HCT116 (cell line): Measurements from ENCODE around the gene TREM2. TPM values are rescaled to one million over a fixed set of nuclear protein-coding genes. Genes with fewer than 3 reads are reported as not detected.

Experiments used
- ATAC-seq: fragments of 200-7000 bp; cut with Tn5 transposase; 2 replicates; pipeline ENCODE4 v1.9.1; 2020; ENCODE audit warnings: mild to moderate bottlenecking, moderate library complexity
- BruUV-seq: library from RNA; stranded (reverse); fragments of 400-500 nt; replicated peaks from 2 replicates; lab custom pipeline; 2021; lab: Mats Ljungman, UMichigan
- CTCF ChIA-PET: fragments of 300-600 bp; sonication (Branson Sonifier 250); formaldehyde crosslinking; loops from one replicate; lab custom pipeline; 2021; ENCODE audit warnings: antibody characterized with exemption; lab: Charles Lee
- POLR2A ChIA-PET: fragments of 300-600, 350-600 bp; sonication (Branson Sonifier 250); formaldehyde crosslinking; loops from one replicate; lab custom pipeline; 2021; ENCODE audit warnings: antibody characterized with exemption; lab: Charles Lee
- RAD21 ChIA-PET, 2 experiments: fragments of 300-600 bp; sonication (Branson Sonifier 250); formaldehyde crosslinking; loops; one replicate each; lab custom pipeline; 2023; ENCODE audit warnings: low total read pairs in 2 of 2; ENCODE audit not compliant: uncharacterized antibody in 2 of 2, unreplicated experiment in 2 of 2, low non-redundant PET in 1 of 2; lab: Charles Lee
- DNase-seq: peaks from one replicate; pipeline ENCODE4 v3.0.0-alpha.2; 2010; ENCODE audit warnings: low read depth, low spot score
- H2AFZ ChIP-seq: fragments of 200-600 bp; shearing (Covaris generic), sonication (generic); 2 replicates; pipeline ENCODE4 v1.6.1; 2017; ENCODE audit warnings: low read depth, mixed run types, mixed read lengths, antibody characterized with exemption, low read length; ENCODE audit not compliant: poor library complexity, severe bottlenecking
- H3K27ac ChIP-seq: 2 replicates; pipeline ENCODE4 v1.5.1; 2012; ENCODE audit warnings: low read depth, low read length
- H3K27me3 ChIP-seq: fragments of 200-600 bp; sonication (generic); 2 replicates; pipeline ENCODE4 v1.6.1; 2016; ENCODE audit warnings: mixed run types, low read length, mixed read lengths; ENCODE audit not compliant: insufficient read depth
- H3K36me3 ChIP-seq, 2 experiments: fragments of 200-500 bp in 1 of 2; fragments of 200-600 bp in 1 of 2; sonication (Bioruptor generic) in 1 of 2; sonication (generic) in 1 of 2; 2 replicates each; pipeline versions ENCODE4 v1.5.1 to v1.6.1; 2014 to 2016; ENCODE audit warnings: low read length in 2 of 2, inconsistent platforms in 1 of 2, mixed read lengths in 1 of 2, mixed run types in 1 of 2; ENCODE audit not compliant: insufficient read depth in 2 of 2, control insufficient read depth in 1 of 2
- H3K4me1 ChIP-seq, 2 experiments: fragments of 200-600 bp in 1 of 2; sonication (generic) in 1 of 2; 2 replicates each; pipeline versions ENCODE4 v1.5.1 to v1.6.1; 2012 to 2017; ENCODE audit warnings: low read length in 2 of 2, inconsistent platforms in 1 of 2, mild to moderate bottlenecking in 1 of 2, mixed read lengths in 1 of 2, mixed run types in 1 of 2, moderate library complexity in 1 of 2; ENCODE audit not compliant: insufficient read depth in 2 of 2, control insufficient read depth in 1 of 2
- H3K4me2 ChIP-seq: fragments of 200-600 bp; sonication (generic); 2 replicates; pipeline ENCODE4 v1.6.1; 2017; ENCODE audit warnings: mixed run types, low read length, mixed read lengths
- H3K4me3 ChIP-seq, 2 experiments: fragments of 200-600 bp in 1 of 2; sonication (generic) in 1 of 2; replicated peaks in 1 of 2; 2 replicates each; pipeline ENCODE4 v1.5.1; 2011 to 2016; ENCODE audit warnings: low read length in 2 of 2, control low read depth in 1 of 2, low read depth in 1 of 2, mild to moderate bottlenecking in 1 of 2, mixed read lengths in 1 of 2, mixed run types in 1 of 2
- H3K79me2 ChIP-seq: fragments of 200-600 bp; sonication (generic); 2 replicates; pipeline ENCODE4 v1.6.1; 2017; ENCODE audit warnings: mild to moderate bottlenecking, mixed run types, low read length, moderate library complexity, mixed read lengths; ENCODE audit not compliant: insufficient read depth
- H3K9ac ChIP-seq: fragments of 200-600 bp; sonication (generic); 2 replicates; pipeline ENCODE4 v1.6.1; 2016; ENCODE audit warnings: low read length, mixed read lengths
- H3K9me2 ChIP-seq: fragments of 200-600 bp; sonication (generic), shearing (Covaris generic); 2 replicates; pipeline ENCODE4 v1.6.1; 2017; ENCODE audit warnings: mixed run types, mild to moderate bottlenecking, moderate library complexity; ENCODE audit not compliant: insufficient read depth
- H3K9me3 ChIP-seq, 2 experiments: fragments of 200-500 bp in 1 of 2; fragments of 200-600 bp in 1 of 2; sonication (Bioruptor generic) in 1 of 2; sonication (generic) in 1 of 2; 2 replicates each; pipeline ENCODE4 v1.6.1; 2014 to 2017; ENCODE audit warnings: low read length in 2 of 2, mixed read lengths in 2 of 2, inconsistent platforms in 1 of 2, low read depth in 1 of 2, mild to moderate bottlenecking in 1 of 2, mixed run types in 1 of 2, moderate library complexity in 1 of 2; ENCODE audit not compliant: control insufficient read depth in 1 of 2, insufficient read depth in 1 of 2
- H4K20me1 ChIP-seq: fragments of 200-600 bp; sonication (generic), shearing (Covaris generic); 2 replicates; pipeline ENCODE4 v1.6.1; 2017; ENCODE audit warnings: mixed run types, mild to moderate bottlenecking, moderate library complexity; ENCODE audit not compliant: insufficient read depth
- CEBPB ChIP-seq: IDR thresholded peaks from 2 replicates; pipeline ENCODE4 v1.6.1; 2012; ENCODE audit warnings: low read depth
- EGR1 ChIP-seq: IDR thresholded peaks from 2 replicates; pipeline ENCODE4 v1.6.1; 2012; ENCODE audit warnings: low read depth
- ELF1 ChIP-seq: IDR thresholded peaks from 2 replicates; pipeline ENCODE4 v1.6.1; 2012; ENCODE audit warnings: low read depth, borderline replicate concordance
- EZH2phosphoT487 ChIP-seq: fragments of 200-600 bp; IDR thresholded peaks from 2 replicates; pipeline ENCODE4 v1.6.1; 2018; ENCODE audit warnings: antibody characterized with exemption, borderline replicate concordance
- MAX ChIP-seq: IDR thresholded peaks from 2 replicates; pipeline ENCODE4 v1.6.1; 2012
- POLR2A ChIP-seq: IDR thresholded peaks from 2 replicates; pipeline ENCODE4 v1.7.0; 2011; ENCODE audit warnings: borderline replicate concordance; ENCODE audit not compliant: insufficient read depth, insufficient read length; ENCODE audit errors: extremely low read depth
- POLR2AphosphoS5 ChIP-seq: IDR thresholded peaks from 2 replicates; pipeline ENCODE4 v1.6.1; 2011; ENCODE audit warnings: mild to moderate bottlenecking, low read depth, low read length, moderate library complexity
- RAD21 ChIP-seq: IDR thresholded peaks from 2 replicates; pipeline ENCODE4 v1.6.1; 2012; ENCODE audit warnings: low read depth, mild to moderate bottlenecking
- SP1 ChIP-seq: IDR thresholded peaks from 2 replicates; pipeline ENCODE4 v1.6.1; 2012; ENCODE audit warnings: low read depth
- SRF ChIP-seq: IDR thresholded peaks from 2 replicates; pipeline ENCODE4 v1.6.1; 2012; ENCODE audit warnings: low read depth
- YY1 ChIP-seq: IDR thresholded peaks from 2 replicates; pipeline ENCODE4 v1.6.1; 2011; ENCODE audit warnings: low read length, low read depth, moderate library complexity, mild to moderate bottlenecking; ENCODE audit not compliant: insufficient replicate concordance; ENCODE audit errors: extremely low read depth
- ZBTB33 ChIP-seq: IDR thresholded peaks from 2 replicates; pipeline ENCODE4 v1.6.1; 2011; ENCODE audit warnings: mild to moderate bottlenecking, low read length, moderate library complexity; ENCODE audit not compliant: insufficient replicate concordance; ENCODE audit errors: extremely low read depth
- intact Hi-C: fragments of 100-400 bp; cut with micrococcal nuclease; formaldehyde crosslinking; loops from 2 replicates; pipeline ENCODE4 v1.10.0; 2022
- total RNA-seq: library from RNA; stranded (reverse); gene quantifications from one replicate; pipeline ENCODE4 v1.2.1, GENCODE V29; 2021; ENCODE audit not compliant: unreplicated experiment
- TF ChIP-seq, protein P1 (sequence below): IDR thresholded peaks from 2 replicates; pipeline ENCODE4 v1.6.1; 2012; ENCODE audit warnings: low read depth

The TREM2 gene
- total RNA-seq, 1 experiment from 2014 or later, result not detected

- TF ChIP-seq, protein P1, sequence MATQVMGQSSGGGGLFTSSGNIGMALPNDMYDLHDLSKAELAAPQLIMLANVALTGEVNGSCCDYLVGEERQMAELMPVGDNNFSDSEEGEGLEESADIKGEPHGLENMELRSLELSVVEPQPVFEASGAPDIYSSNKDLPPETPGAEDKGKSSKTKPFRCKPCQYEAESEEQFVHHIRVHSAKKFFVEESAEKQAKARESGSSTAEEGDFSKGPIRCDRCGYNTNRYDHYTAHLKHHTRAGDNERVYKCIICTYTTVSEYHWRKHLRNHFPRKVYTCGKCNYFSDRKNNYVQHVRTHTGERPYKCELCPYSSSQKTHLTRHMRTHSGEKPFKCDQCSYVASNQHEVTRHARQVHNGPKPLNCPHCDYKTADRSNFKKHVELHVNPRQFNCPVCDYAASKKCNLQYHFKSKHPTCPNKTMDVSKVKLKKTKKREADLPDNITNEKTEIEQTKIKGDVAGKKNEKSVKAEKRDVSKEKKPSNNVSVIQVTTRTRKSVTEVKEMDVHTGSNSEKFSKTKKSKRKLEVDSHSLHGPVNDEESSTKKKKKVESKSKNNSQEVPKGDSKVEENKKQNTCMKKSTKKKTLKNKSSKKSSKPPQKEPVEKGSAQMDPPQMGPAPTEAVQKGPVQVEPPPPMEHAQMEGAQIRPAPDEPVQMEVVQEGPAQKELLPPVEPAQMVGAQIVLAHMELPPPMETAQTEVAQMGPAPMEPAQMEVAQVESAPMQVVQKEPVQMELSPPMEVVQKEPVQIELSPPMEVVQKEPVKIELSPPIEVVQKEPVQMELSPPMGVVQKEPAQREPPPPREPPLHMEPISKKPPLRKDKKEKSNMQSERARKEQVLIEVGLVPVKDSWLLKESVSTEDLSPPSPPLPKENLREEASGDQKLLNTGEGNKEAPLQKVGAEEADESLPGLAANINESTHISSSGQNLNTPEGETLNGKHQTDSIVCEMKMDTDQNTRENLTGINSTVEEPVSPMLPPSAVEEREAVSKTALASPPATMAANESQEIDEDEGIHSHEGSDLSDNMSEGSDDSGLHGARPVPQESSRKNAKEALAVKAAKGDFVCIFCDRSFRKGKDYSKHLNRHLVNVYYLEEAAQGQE, result no peak
Measured at GRCh38 chr6:41157323-41157722, 5.6 kb downstream of the TREM2 start (continued).

- no peak overlapping the region for H3K4me3 ChIP-seq
- intact Hi-C loops, result no loop called here
- no peaks in the 10 kb centered on the region for H3K9me2 ChIP-seq
- H3K4me1 ChIP-seq, result no peaks in the 10 kb centered on the region
- POLR2A ChIA-PET, result no interaction called here
- H2AFZ ChIP-seq, result no peak overlapping the region
- H3K36me3 ChIP-seq, result no peaks in the 10 kb centered on the region
- ATAC-seq (no peak), DNase-seq (no peak)
- H3K79me2 ChIP-seq, result no peaks in the 10 kb centered on the region
- H3K27me3 ChIP-seq, result peaks cover 11% of the 10 kb centered on the region; the same call in 1 of the 2 replicates
- no peaks in the 10 kb centered on the region for H4K20me1 ChIP-seq
- no peak overlapping the region for H3K9ac ChIP-seq
- no peaks in the 10 kb centered on the region for H3K9me3 ChIP-seq
- no peak overlapping the region for H3K27ac ChIP-seq
- CTCF ChIA-PET, result no interaction called here
- BruUV-seq, result no TSS peak
- RAD21 ChIA-PET, result no interaction called here
- no peak overlapping the region for H3K4me2 ChIP-seq
- TF ChIP-seq ELF1 (no peak), EGR1 (no peak), SRF (no peak), YY1 (no peak), SP1 (no peak), RAD21 (no peak), CEBPB (no peak), POLR2A (no peak), ZBTB33 (no peak), MAX (no peak), EZH2phosphoT487 (no peak), POLR2AphosphoS5 (no peak)
- TF ChIP-seq, protein P1, result no peak
Measured at GRCh38 chr6:41156771-41157170, 6.1 kb downstream of the TREM2 start.
